T1000 (cell line): ENCODE measurements around the gene CALR.
"Not testable (repeated sequence)": the region's sequence is repeated elsewhere in the genome, so short reads cannot be mapped to it uniquely, and the experiment has no call there.

Experiments
- DNase-seq: peaks from one replicate; lab custom pipeline; 2025; ENCODE audit warnings: mixed read lengths; lab: John Stamatoyannopoulos, UW

The CALR gene

GRCh38 chr19:12933287-12934072 lies 4.9 kb upstream of the CALR start, which contains the start of gene FARSA:
Gene FARSA (minus strand): TSS chr19:12933711. CDS start chr19:12933696, 15 bp downstream.
- peak; percentile 73 for DNase-seq

DNA sequence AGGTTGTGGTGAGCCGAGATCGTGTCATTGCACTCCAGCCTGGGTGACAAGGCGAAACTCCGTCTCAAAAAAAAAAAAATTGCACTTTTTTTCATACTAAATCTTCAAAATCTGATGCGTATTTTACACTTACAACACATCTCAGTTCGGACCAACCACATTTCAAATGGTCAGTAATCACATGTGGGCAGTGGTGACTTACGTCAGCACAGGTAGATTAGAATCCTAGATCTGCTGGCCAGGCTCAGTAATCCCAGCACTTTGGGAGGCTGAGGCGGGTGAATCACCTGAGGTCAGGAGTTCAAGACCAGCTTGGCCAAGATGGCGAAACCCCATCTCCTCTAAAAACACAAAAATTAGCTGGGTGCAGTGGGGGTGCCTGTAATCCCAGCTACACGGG lies 3.3 kb upstream of the CALR start:
- DNase-seq: no peak

- no peak for DNase-seq
These were observed 1.8 kb upstream of the CALR start for GRCh38 chr19:12936582-12936981.

GRCh38 chr19:12937093-12937926 lies 1.1 kb upstream of the CALR start:
- no peak for DNase-seq

DNA sequence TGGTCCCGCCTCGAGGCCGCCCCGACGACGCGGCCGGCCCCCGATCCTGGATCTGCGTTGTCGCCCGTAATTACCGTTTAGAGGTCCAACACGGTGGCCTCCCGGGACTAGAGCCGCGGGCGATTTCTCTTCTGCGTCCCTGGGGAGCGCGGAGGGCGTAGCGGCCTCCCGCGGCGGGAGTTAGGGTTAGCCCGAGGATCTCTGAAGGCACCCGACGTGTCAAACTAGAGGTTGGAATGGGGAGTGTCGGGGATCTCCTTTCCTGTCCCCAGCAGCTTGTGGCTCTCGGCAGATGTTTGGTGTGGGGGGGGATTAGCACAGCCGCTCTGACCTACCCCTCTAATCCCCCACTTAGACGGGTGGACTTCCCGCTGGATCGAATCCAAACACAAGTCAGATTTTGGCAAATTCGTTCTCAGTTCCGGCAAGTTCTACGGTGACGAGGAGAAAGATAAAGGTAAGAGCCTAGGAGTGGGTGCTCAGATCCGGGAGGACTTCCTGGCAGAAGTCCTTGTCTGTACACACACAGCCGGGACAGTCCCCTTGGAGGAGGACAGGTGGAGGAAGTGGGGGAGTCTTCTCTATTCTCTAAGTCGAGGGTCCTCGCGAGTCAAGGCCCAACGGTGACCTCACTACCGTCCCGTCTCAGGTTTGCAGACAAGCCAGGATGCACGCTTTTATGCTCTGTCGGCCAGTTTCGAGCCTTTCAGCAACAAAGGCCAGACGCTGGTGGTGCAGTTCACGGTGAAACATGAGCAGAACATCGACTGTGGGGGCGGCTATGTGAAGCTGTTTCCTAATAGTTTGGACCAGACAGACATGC lies 581 bp downstream of the CALR start:
- no peak for DNase-seq

- DNase-seq: no peak
These were observed 1.6 kb downstream of the CALR start for GRCh38 chr19:12939975-12940423.

- DNase-seq: no peak
These were observed 2.5 kb downstream of the CALR start for GRCh38 chr19:12940897-12941296.

- no peak for DNase-seq
These were observed 5.1 kb downstream of the CALR start for GRCh38 chr19:12943437-12944044.

DNA sequence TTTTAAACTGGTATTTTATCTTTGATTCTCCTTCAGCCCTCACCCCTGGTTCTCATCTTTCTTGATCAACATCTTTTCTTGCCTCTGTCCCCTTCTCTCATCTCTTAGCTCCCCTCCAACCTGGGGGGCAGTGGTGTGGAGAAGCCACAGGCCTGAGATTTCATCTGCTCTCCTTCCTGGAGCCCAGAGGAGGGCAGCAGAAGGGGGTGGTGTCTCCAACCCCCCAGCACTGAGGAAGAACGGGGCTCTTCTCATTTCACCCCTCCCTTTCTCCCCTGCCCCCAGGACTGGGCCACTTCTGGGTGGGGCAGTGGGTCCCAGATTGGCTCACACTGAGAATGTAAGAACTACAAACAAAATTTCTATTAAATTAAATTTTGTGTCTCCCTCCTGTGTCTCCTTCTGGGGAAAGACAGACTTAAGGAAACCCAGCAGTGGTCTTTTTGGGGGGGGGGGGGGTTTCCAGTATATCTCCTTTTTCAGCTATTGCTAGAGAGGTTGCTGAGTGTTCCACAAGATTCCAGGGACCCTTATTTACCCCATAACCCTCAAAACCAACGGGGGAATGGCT lies 5.8 kb downstream of the CALR start:
- DNase-seq: no peak

DNA sequence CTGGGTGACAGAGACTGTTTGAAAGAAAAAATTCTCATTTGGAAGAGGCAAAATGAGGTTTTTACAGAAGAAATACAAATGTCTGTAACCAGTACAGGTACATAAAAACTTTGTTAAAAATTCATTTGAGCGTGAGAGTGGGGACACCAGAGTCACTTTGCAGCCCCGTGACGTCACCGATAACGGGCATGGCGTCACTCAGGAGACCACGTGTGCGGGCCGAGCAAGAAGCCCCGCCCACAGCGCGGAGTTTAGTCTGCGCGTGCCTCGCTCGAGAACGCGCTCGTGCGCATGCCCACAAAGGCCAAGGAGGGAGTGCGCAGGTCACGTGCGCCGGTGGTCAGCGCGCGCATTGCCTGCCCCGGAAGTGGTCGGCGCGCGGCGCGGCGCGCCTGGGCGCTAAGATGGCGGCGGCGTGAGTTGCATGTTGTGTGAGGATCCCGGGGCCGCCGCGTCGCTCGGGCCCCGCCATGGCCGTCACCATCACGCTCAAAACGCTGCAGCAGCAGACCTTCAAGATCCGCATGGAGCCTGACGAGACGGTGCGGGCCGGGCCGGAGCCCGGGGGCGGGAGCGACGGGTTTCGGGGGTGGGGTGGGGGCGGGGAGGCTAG lies 7.2 kb downstream of the CALR start, which contains the start of gene RAD23A:
TSS of gene RAD23A (plus strand) at position 384 of the 613 bp plus-strand sequence. CDS start at position 471, 87 bp downstream.
- peak; percentile 96 for DNase-seq

GRCh38 chr19:12946092-12946721 lies 7.8 kb downstream of the CALR start:
- no peak for DNase-seq

- no peak for DNase-seq
These were observed 8.5 kb downstream of the CALR start for GRCh38 chr19:12946731-12947496.

- no peak for DNase-seq
These were observed 9.5 kb downstream of the CALR start for GRCh38 chr19:12947702-12948611.

- DNase-seq: no peak
These were observed 10.4 kb downstream of the CALR start for GRCh38 chr19:12948612-12949362.

DNA sequence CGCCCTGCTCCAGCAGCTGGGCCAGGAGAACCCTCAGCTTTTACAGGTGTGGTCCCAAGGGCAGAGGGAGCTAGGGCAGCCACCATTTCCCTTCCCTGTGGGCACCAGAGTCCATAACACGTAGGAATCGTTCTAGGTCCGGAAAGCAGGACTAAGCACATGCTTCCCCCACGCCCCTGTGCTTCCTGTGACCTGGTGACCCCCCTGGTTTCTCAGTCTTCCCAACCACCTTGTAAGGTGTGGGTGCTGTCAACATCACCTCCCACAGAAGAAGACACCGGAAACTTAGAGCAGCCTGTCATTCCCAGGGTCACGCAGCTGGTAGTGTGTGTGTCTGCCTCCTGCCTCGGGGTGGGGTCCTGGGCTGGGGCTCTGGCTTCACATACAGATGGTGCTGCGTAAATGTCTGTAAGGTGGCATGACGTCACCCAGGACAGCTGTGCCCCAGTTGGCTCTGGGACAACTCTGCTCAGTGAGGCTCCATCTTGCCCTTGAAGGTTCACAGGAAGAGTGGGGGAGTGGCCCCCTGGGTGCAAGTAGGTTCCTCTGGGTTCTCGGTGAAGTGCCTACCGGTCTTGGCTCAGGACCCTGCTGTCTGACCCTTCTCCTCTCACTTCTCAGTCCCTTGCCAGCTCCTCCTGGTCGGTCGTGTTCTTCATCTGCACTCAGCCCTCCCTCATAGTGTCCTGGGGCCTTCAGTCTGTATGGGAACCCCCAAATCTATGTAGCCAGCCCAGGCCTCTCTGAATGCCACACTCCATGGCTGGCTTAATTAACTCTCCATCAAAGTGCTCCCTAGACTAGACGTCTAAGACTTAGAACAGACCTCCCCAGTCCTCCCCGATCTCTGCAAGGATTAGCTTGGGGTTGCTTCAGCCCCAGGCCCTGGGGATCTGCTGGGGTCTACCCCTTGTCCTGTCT lies 11.2 kb downstream of the CALR start:
- DNase-seq: no peak

DNA sequence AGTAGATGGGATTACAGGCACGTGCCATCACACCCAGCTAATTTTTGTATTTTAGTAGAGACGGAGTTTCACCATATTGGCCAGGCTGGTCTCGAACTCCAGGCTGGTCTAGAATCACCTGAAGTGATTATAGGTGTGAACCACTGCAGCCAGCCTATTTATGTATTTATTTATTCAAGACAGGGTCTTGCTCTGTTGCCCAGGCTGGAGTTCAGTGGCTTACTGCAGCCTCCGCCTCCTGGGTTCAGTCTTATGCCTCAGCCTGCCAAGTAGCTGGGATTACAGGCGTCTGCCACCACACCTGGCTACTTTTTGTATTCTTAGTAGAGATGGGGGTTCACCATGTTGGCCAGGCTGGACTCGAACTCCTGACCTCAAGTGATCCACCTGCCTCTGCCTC lies 13.6 kb downstream of the CALR start:
- DNase-seq: not testable (repeated sequence)
